Measurements from ENCODE around the gene SLC6A19.

Gene SLC6A19

GRCh38 chr5:1183424-1184162 lies 17.8 kb upstream of the SLC6A19 start:
- H3K27me3 ChIP-seq (ENCODE audit: control insufficient read depth, insufficient read depth, low read length) = no peaks in the 10 kb centered on the region
- H3K4me1 ChIP-seq (ENCODE audit: control insufficient read depth, insufficient read depth, low read length) = no peaks in the 10 kb centered on the region
- H3K9me3 ChIP-seq (replicated peaks; ENCODE audit: low read length) = no peaks in the 10 kb centered on the region
- H3K4me3 ChIP-seq (ENCODE audit: low read length) = no peak overlapping the region
- H3K4me2 ChIP-seq (ENCODE audit: low read length) = no peak overlapping the region
- H3K9ac ChIP-seq (ENCODE audit: low read depth, low read length) = no peak overlapping the region
- no peaks in the 10 kb centered on the region for H3K36me3 ChIP-seq (ENCODE audit: insufficient read depth, low read length)

DNA sequence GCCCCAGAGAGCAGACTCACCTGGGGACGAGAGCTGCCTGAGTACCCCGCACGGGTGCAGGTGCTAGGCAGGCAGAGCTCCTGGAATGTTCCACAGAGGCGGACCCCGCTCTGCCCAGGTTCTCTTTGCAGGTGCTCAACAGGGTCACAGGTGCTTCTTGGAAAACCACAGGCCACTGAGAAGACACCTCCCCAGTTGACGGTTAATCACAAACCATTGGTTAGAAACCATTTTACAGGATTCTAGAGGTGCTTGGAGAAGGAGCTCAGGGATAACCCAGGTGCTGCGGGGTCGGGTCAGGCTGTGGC lies 17.3 kb upstream of the SLC6A19 start:
- no peaks in the 10 kb centered on the region for H3K4me1 ChIP-seq (ENCODE audit: control insufficient read depth, insufficient read depth, low read length)
- no peak overlapping the region for H3K4me2 ChIP-seq (ENCODE audit: low read length)
- no peak overlapping the region for H3K4me3 ChIP-seq (ENCODE audit: low read length)
- no peaks in the 10 kb centered on the region for H3K9me3 ChIP-seq (replicated peaks; ENCODE audit: low read length)
- no peaks in the 10 kb centered on the region for H3K36me3 ChIP-seq (ENCODE audit: insufficient read depth, low read length)
- H3K27me3 ChIP-seq (ENCODE audit: control insufficient read depth, insufficient read depth, low read length) = no peaks in the 10 kb centered on the region
- H3K9ac ChIP-seq (ENCODE audit: low read depth, low read length) = no peak overlapping the region

DNA sequence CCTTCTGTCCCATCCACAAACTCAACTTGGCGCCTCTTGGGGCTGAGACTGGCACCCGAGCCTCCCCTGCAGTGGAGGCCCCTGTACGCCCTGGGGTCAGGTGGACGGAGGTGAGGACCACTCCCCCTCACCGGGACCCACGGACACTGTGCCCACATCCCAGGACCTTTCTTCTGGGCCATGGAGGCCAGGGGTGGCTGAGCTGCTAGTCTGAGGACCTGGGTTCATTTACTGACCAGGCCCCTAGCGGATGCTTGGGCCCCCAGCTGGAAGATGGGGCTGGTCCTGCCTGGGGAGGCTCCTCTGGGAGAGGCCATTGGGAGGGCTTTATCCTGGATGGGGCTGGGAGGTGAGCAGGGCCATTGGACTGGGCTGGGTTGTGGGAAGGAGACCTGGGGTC lies 16.9 kb upstream of the SLC6A19 start:
- no peaks in the 10 kb centered on the region for H3K9me3 ChIP-seq (replicated peaks; ENCODE audit: low read length)
- H3K4me3 ChIP-seq (ENCODE audit: low read length) = no peak overlapping the region
- H3K27me3 ChIP-seq (ENCODE audit: control insufficient read depth, insufficient read depth, low read length) = no peaks in the 10 kb centered on the region
- H3K4me1 ChIP-seq (ENCODE audit: control insufficient read depth, insufficient read depth, low read length) = no peaks in the 10 kb centered on the region
- no peaks in the 10 kb centered on the region for H3K36me3 ChIP-seq (ENCODE audit: insufficient read depth, low read length)
- no peak overlapping the region for H3K4me2 ChIP-seq (ENCODE audit: low read length)
- no peak overlapping the region for H3K9ac ChIP-seq (ENCODE audit: low read depth, low read length)

- Histone ChIP-seq H3K4me3 (ENCODE audit: low read length) (no peak overlapping the region), H3K4me1 (ENCODE audit: control insufficient read depth, insufficient read depth, low read length) (no peaks in the 10 kb centered on the region), H3K27me3 (ENCODE audit: control insufficient read depth, insufficient read depth, low read length) (peaks cover under 1% of the 10 kb centered on the region), H3K36me3 (ENCODE audit: insufficient read depth, low read length) (no peaks in the 10 kb centered on the region), H3K4me2 (ENCODE audit: low read length) (no peak overlapping the region), H3K9me3 (replicated peaks; ENCODE audit: low read length) (no peaks in the 10 kb centered on the region), H3K9ac (ENCODE audit: low read depth, low read length) (no peak overlapping the region)
Observed at GRCh38 chr5:1185038-1185627, 16.3 kb upstream of the SLC6A19 start.

DNA sequence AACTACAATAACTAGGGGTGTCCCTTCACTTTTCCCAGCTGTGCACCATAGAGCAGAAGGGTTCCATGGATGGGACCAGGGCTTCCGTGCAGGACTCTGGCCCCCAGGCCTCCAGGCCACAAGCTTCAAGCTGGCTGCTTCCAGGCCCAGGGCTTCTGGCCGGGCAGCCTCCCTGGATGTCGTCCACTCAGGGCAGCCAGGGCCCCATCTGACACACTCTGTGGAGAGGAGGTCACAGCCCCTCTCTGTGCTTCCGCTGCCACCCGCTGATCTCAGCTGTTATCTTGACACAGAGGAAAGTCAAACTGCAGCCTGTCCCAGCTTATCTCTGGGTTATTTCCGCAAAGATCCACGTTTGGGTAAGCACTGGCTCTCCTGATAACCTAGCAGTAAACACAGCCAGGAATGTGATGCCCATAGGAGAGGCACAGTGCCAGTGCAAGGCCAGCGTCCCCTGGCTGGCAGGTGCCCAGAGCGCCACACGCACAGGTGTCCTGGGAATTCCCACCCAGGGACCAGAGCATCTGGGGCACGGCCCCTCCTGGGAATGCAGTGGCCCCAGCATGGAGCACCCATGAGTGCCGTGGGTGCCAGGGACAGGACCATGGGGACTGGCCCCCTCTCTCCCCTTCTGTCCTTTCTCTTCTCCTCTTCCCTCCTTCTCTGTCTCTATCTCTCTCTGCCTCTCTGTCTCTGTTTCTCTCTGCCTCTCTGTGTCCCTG lies 15.6 kb upstream of the SLC6A19 start:
- Histone ChIP-seq H3K9me3 (replicated peaks; ENCODE audit: low read length) (no peaks in the 10 kb centered on the region), H3K9ac (ENCODE audit: low read depth, low read length) (no peak overlapping the region), H3K4me3 (ENCODE audit: low read length) (no peak overlapping the region), H3K36me3 (ENCODE audit: insufficient read depth, low read length) (no peaks in the 10 kb centered on the region), H3K4me1 (ENCODE audit: control insufficient read depth, insufficient read depth, low read length) (no peaks in the 10 kb centered on the region), H3K4me2 (ENCODE audit: low read length) (no peak overlapping the region), H3K27me3 (ENCODE audit: control insufficient read depth, insufficient read depth, low read length) (peaks cover 7% of the 10 kb centered on the region)

DNA sequence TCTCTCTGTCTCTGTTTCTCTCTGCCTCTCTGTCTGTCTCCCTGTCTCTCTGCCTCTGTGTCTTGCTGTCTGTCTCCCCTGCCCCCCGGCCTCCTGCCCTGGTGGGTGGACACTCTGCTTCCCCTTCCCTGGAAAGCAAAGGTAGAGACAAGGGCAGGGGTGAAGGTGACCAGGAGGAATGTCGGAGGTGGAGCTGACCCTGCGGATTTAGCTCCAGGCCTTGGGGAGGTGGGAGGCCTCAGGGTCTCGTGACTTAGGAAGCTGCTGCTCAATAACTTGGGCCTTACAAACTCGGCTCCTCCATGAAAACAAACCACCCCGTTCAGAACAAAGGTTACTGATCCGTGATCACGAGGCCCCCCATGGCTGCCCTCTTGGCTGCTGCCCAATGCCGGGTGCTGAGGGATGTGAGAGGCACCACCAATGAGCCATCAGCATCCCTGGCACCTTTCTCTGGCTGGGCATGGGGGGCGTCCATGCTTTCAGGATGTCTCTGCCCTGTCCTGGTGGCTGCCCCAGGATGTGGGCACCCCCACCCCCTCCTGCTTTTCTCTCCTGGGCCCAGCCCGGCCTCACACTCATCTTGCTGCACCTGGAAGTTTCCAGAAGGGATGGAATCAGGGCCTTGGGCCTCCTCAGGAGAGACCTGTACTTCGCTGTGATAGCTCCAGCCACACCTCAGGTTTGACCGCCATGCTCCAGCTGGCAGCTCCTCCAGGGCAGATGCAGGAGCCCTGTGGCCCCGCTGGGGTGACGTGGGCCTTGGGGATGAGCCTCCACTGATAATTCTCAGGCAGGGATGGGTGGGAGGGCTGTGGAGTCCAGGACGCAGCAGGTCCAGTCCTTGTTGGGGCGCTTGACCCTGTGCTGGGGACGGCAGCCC lies 14.8 kb upstream of the SLC6A19 start:
- Histone ChIP-seq H3K9ac (ENCODE audit: low read depth, low read length) (no peak overlapping the region), H3K27me3 (ENCODE audit: control insufficient read depth, insufficient read depth, low read length) (peaks cover 9% of the 10 kb centered on the region), H3K9me3 (replicated peaks; ENCODE audit: low read length) (no peaks in the 10 kb centered on the region)

GRCh38 chr5:1187234-1187949 lies 14.0 kb upstream of the SLC6A19 start:
- Histone ChIP-seq H3K9me3 (replicated peaks; ENCODE audit: low read length) (no peaks in the 10 kb centered on the region), H3K4me1 (ENCODE audit: control insufficient read depth, insufficient read depth, low read length) (no peaks in the 10 kb centered on the region), H3K4me3 (ENCODE audit: low read length) (no peak overlapping the region), H3K9ac (ENCODE audit: low read depth, low read length) (no peak overlapping the region), H3K27me3 (ENCODE audit: control insufficient read depth, insufficient read depth, low read length) (peaks cover 12% of the 10 kb centered on the region), H3K36me3 (ENCODE audit: insufficient read depth, low read length) (no peaks in the 10 kb centered on the region), H3K4me2 (ENCODE audit: low read length) (no peak overlapping the region)

More for the DNA sequence above, 14.8 kb upstream of the SLC6A19 start:
- Histone ChIP-seq H3K36me3 (ENCODE audit: insufficient read depth, low read length) (no peaks in the 10 kb centered on the region), H3K4me2 (ENCODE audit: low read length) (no peak overlapping the region), H3K4me3 (ENCODE audit: low read length) (no peak overlapping the region), H3K4me1 (ENCODE audit: control insufficient read depth, insufficient read depth, low read length) (no peaks in the 10 kb centered on the region)

DNA sequence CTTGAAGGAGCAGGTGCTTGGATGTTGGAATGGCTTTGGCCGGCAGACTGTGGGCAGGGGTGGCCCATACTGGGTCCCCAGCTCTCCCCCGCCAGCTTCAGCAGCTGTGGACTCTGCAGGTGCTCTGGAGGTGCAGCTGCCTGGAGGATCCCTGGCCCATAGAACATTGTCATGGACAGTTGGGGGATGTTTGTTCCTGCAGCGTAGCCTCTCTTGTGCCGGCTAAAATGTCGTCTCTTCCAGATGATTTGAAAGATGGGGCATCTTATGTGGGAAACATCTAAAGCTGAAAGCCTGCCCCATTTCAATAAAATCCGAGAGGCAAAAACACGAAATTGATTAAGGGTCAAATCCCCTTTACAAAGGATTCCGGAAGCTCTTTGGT lies 13.5 kb upstream of the SLC6A19 start:
- Histone ChIP-seq H3K4me2 (ENCODE audit: low read length) (no peak overlapping the region), H3K9ac (ENCODE audit: low read depth, low read length) (no peak overlapping the region), H3K4me3 (ENCODE audit: low read length) (no peak overlapping the region), H3K36me3 (ENCODE audit: insufficient read depth, low read length) (no peaks in the 10 kb centered on the region), H3K4me1 (ENCODE audit: control insufficient read depth, insufficient read depth, low read length) (no peaks in the 10 kb centered on the region), H3K9me3 (replicated peaks; ENCODE audit: low read length) (no peaks in the 10 kb centered on the region), H3K27me3 (ENCODE audit: control insufficient read depth, insufficient read depth, low read length) (peaks cover 12% of the 10 kb centered on the region)

- no peak overlapping the region for H3K9ac ChIP-seq (ENCODE audit: low read depth, low read length)
- no peak overlapping the region for H3K4me2 ChIP-seq (ENCODE audit: low read length)
- H3K4me3 ChIP-seq (ENCODE audit: low read length) = no peak overlapping the region
- no peaks in the 10 kb centered on the region for H3K9me3 ChIP-seq (replicated peaks; ENCODE audit: low read length)
- no peaks in the 10 kb centered on the region for H3K4me1 ChIP-seq (ENCODE audit: control insufficient read depth, insufficient read depth, low read length)
- H3K27me3 ChIP-seq (ENCODE audit: control insufficient read depth, insufficient read depth, low read length) = peaks cover 12% of the 10 kb centered on the region
- no peaks in the 10 kb centered on the region for H3K36me3 ChIP-seq (ENCODE audit: insufficient read depth, low read length)
Observed at GRCh38 chr5:1188464-1188863, 12.9 kb upstream of the SLC6A19 start.

- peaks cover 12% of the 10 kb centered on the region for H3K27me3 ChIP-seq (ENCODE audit: control insufficient read depth, insufficient read depth, low read length)
- H3K9ac ChIP-seq (ENCODE audit: low read depth, low read length) = no peak overlapping the region
- no peaks in the 10 kb centered on the region for H3K36me3 ChIP-seq (ENCODE audit: insufficient read depth, low read length)
- H3K4me2 ChIP-seq (ENCODE audit: low read length) = no peak overlapping the region
- H3K9me3 ChIP-seq (replicated peaks; ENCODE audit: low read length) = no peaks in the 10 kb centered on the region
- H3K4me1 ChIP-seq (ENCODE audit: control insufficient read depth, insufficient read depth, low read length) = no peaks in the 10 kb centered on the region
- H3K4me3 ChIP-seq (ENCODE audit: low read length) = no peak overlapping the region
Observed at GRCh38 chr5:1189269-1189668, 12.1 kb upstream of the SLC6A19 start.

GRCh38 chr5:1190278-1190677 lies 11.1 kb upstream of the SLC6A19 start:
- no peak overlapping the region for H3K4me3 ChIP-seq (ENCODE audit: low read length)
- H3K4me1 ChIP-seq (ENCODE audit: control insufficient read depth, insufficient read depth, low read length) = no peaks in the 10 kb centered on the region
- no peak overlapping the region for H3K4me2 ChIP-seq (ENCODE audit: low read length)
- H3K9me3 ChIP-seq (replicated peaks; ENCODE audit: low read length) = no peaks in the 10 kb centered on the region
- no peak overlapping the region for H3K9ac ChIP-seq (ENCODE audit: low read depth, low read length)
- peaks cover 12% of the 10 kb centered on the region for H3K27me3 ChIP-seq (ENCODE audit: control insufficient read depth, insufficient read depth, low read length)
- no peaks in the 10 kb centered on the region for H3K36me3 ChIP-seq (ENCODE audit: insufficient read depth, low read length)

All from skeletal muscle satellite cell (primary cell).